Fibroblast of lung (primary cell): ENCODE measurements around the gene R3HDM4. TPM values are rescaled to one million over a fixed set of nuclear protein-coding genes. Genes with fewer than 3 reads are reported as not detected.

ENCODE experiments used
- DNase-seq, 2 donors: peaks; one replicate each; pipeline versions ENCODE4 v3.0.0 to v3.0.0-alpha.2; 2010; ENCODE audit warnings: low read depth in 2 of 2
- H2AFZ ChIP-seq: 2 replicates; pipeline ENCODE4 v1.5.1; 2012; ENCODE audit warnings: low read length, control low read depth, inconsistent platforms
- H3K27ac ChIP-seq: 2 replicates; pipeline ENCODE4 v1.5.1; 2011; ENCODE audit warnings: low read length, control low read depth; ENCODE audit not compliant: insufficient read depth
- H3K27me3 ChIP-seq: 2 replicates; pipeline ENCODE4 v1.5.1; 2011; ENCODE audit warnings: mild to moderate bottlenecking, low read length; ENCODE audit not compliant: control insufficient read depth, insufficient read depth
- H3K36me3 ChIP-seq: 2 replicates; pipeline ENCODE4 v1.5.1; 2011; ENCODE audit warnings: low read length; ENCODE audit not compliant: control insufficient read depth, insufficient read depth
- H3K4me1 ChIP-seq: 2 replicates; pipeline ENCODE4 v1.5.1; 2011; ENCODE audit warnings: low read length; ENCODE audit not compliant: control insufficient read depth, insufficient read depth; ENCODE audit errors: extremely low read depth
- H3K4me2 ChIP-seq: 2 replicates; pipeline ENCODE4 v1.5.1; 2011; ENCODE audit warnings: low read length, control low read depth; ENCODE audit not compliant: insufficient read depth; ENCODE audit errors: extremely low read depth
- H3K4me3 ChIP-seq, 4 experiments: fragments of 200-600 bp in 1 of 4; sonication (generic) in 1 of 4; replicated peaks in 1 of 4; 2 replicates each; pipeline ENCODE4 v1.5.1; 2011 to 2016; ENCODE audit warnings: low read length in 4 of 4, low read depth in 3 of 4, mild to moderate bottlenecking in 3 of 4, control low read depth in 2 of 4, inconsistent platforms in 1 of 4, mixed read lengths in 1 of 4; ENCODE audit not compliant: insufficient read depth in 1 of 4; ENCODE audit errors: control extremely low read depth in 1 of 4
- H3K79me2 ChIP-seq: 2 replicates; pipeline ENCODE4 v1.5.1; 2012; ENCODE audit warnings: mild to moderate bottlenecking, low read length, inconsistent platforms; ENCODE audit not compliant: control insufficient read depth, insufficient read depth
- H3K9ac ChIP-seq: 2 replicates; pipeline ENCODE4 v1.5.1; 2011; ENCODE audit warnings: mild to moderate bottlenecking, low read length, control low read depth; ENCODE audit not compliant: insufficient read depth
- H3K9me3 ChIP-seq: 2 replicates; pipeline ENCODE4 v1.5.1; 2012; ENCODE audit warnings: low read depth, low read length; ENCODE audit not compliant: control insufficient read depth, insufficient read depth
- H4K20me1 ChIP-seq: 2 replicates; pipeline ENCODE4 v1.5.1; 2011; ENCODE audit warnings: low read length; ENCODE audit not compliant: control insufficient read depth, insufficient read depth; ENCODE audit errors: extremely low read depth
- CTCF ChIP-seq, 2 donors: IDR thresholded peaks in 1 of 2; conservative IDR thresholded peaks in 1 of 2; 1 replicate in 1 of 2; 2 replicates in 1 of 2; pipeline ENCODE4 v1.5.1; 2011 to 2012; ENCODE audit warnings: low read length in 2 of 2, control low read depth in 1 of 2, inconsistent platforms in 1 of 2, low read depth in 1 of 2, mild to moderate bottlenecking in 1 of 2
- EZH2 ChIP-seq: IDR thresholded peaks from 2 replicates; pipeline ENCODE4 v1.5.1; 2012; ENCODE audit warnings: low read length, control low read depth, mild to moderate bottlenecking; ENCODE audit errors: missing control alignments
- polyA plus RNA-seq, 2 donors: library from polyadenylated mRNA; depleted of rRNA in 1 of 2; stranded (reverse) in 1 of 2; unstranded in 1 of 2; fragments of >200 nt; gene quantifications; 2 replicates each; pipeline ENCODE4 v1.2.1, GENCODE V29; 2011 to 2012; ENCODE audit warnings: missing spikeins in 1 of 2
- total RNA-seq: library from RNA; depleted of rRNA; stranded (reverse); fragments of >200 nt; gene quantifications from 2 replicates; pipeline ENCODE4 v1.2.1, GENCODE V29; 2014

R3HDM4 gene
- total and polyA plus RNA-seq, 2 donors (not counting 1 experiment from before 2014, with no cell fraction given) = 13.2 to 25.5 TPM

GRCh38 chr19:887072-887471, 25.9 kb downstream of the R3HDM4 start:
- Histone ChIP-seq H3K27ac (no peak overlapping the region), H3K27me3 (no peaks in the 10 kb centered on the region), H3K4me2 (no peak overlapping the region), H2AFZ (no peak overlapping the region), H3K4me3 (no peak overlapping the region), H3K4me1 (no peaks in the 10 kb centered on the region), H3K79me2 (peaks cover 10% of the 10 kb centered on the region), H3K36me3 (peaks cover 44% of the 10 kb centered on the region), H3K9me3 (no peaks in the 10 kb centered on the region), H3K9ac (no peak overlapping the region), H4K20me1 (no peaks in the 10 kb centered on the region)
- peak; percentile 59 to 73 for DNase-seq
- TF ChIP-seq EZH2 (no peak), CTCF (conservative IDR thresholded peaks at IDR 0.05 in 1 of 2, IDR thresholded peaks at IDR 0.05 in 1 of 2; ENCODE audit: low read depth in 1 of 2, low read length in 2 of 2) (no peak)

- no peak overlapping the region for H3K27ac ChIP-seq
- peaks cover 55% of the 10 kb centered on the region for H3K36me3 ChIP-seq
Observed at GRCh38 chr19:885536-886224, 27.3 kb downstream of the R3HDM4 start.

More at GRCh38 chr19:885536-886224, 27.3 kb downstream of the R3HDM4 start:
- no peaks in the 10 kb centered on the region for H3K9me3 ChIP-seq
- no peak for TF ChIP-seq CTCF (conservative IDR thresholded peaks at IDR 0.05 in 1 of 2, IDR thresholded peaks at IDR 0.05 in 1 of 2; ENCODE audit: low read depth in 1 of 2, low read length in 2 of 2)
- no peak for TF ChIP-seq EZH2
- H3K9ac ChIP-seq = no peak overlapping the region
- no peak overlapping the region for H3K4me3 ChIP-seq
- no peaks in the 10 kb centered on the region for H4K20me1 ChIP-seq
- no peak overlapping the region for H3K4me2 ChIP-seq
- H3K79me2 ChIP-seq = peaks cover under 1% of the 10 kb centered on the region
- no peak overlapping the region for H2AFZ ChIP-seq
- H3K4me1 ChIP-seq = no peaks in the 10 kb centered on the region
- DNase-seq = no peak
- H3K27me3 ChIP-seq = no peaks in the 10 kb centered on the region
